B cell (primary cell): ENCODE measurements around the gene PDE4C. TPM values are rescaled to one million over a fixed set of nuclear protein-coding genes. Genes with fewer than 3 reads are reported as not detected.
A peak's percentile ranks its signal among the peaks of the same experiment; 100 is the strongest.

Experiments
- ATAC-seq: fragments of 200-7000 bp; cut with Tn5 transposase; one replicate; pipeline ENCODE4 v1.10.0; 2021; ENCODE audit warnings: low read depth, mild to moderate bottlenecking, moderate number of reproducible peaks, moderate library complexity
- CTCF ChIA-PET: fragments of 350-600 bp; sonication (Branson Sonifier 250); formaldehyde crosslinking; loops from one replicate; lab custom pipeline; 2021; ENCODE audit warnings: antibody characterized with exemption, inconsistent platforms; lab: Charles Lee
- POLR2A ChIA-PET: fragments of 350-600 bp; sonication (Branson Sonifier 250); formaldehyde crosslinking; loops from one replicate; lab custom pipeline; 2021; ENCODE audit warnings: antibody characterized with exemption; lab: Charles Lee
- DNase-seq: peaks from one replicate; pipeline ENCODE4 v3.0.0; 2013
- H2AFZ ChIP-seq: 2 replicates; pipeline ENCODE4 v1.6.1; 2012; ENCODE audit warnings: mild to moderate bottlenecking, low read depth, low read length; ENCODE audit not compliant: insufficient read depth, poor library complexity, severe bottlenecking
- H3K27ac ChIP-seq, 2 donors: 1 replicate in 1 of 2; 2 replicates in 1 of 2; pipeline ENCODE4 v1.5.1; 2012 to 2013; ENCODE audit warnings: low read length in 2 of 2, mild to moderate bottlenecking in 2 of 2, moderate library complexity in 1 of 2
- H3K27me3 ChIP-seq, 4 experiments: fragments of 200-600 bp in 1 of 4; sonication (generic) in 1 of 4; replicated peaks in 1 of 4; 1 replicate in 2 of 4; 2 replicates in 2 of 4; pipeline versions ENCODE4 v1.6.1 to v1.7.0; 2013 to 2016; ENCODE audit warnings: low read length in 3 of 4, mild to moderate bottlenecking in 2 of 4, mixed read lengths in 1 of 4, moderate library complexity in 1 of 4; ENCODE audit not compliant: insufficient read depth in 4 of 4, control insufficient read depth in 3 of 4; ENCODE audit errors: control extremely low read depth in 1 of 4
- H3K36me3 ChIP-seq, 2 experiments: replicated peaks in 1 of 2; 1 replicate in 1 of 2; 2 replicates in 1 of 2; pipeline versions ENCODE4 v1.6.1 to v1.7.1; 2013; ENCODE audit warnings: low read length in 1 of 2; ENCODE audit not compliant: insufficient read depth in 2 of 2, control insufficient read depth in 1 of 2; ENCODE audit errors: control extremely low read depth in 1 of 2, extremely low read depth in 1 of 2
- H3K4me1 ChIP-seq, 2 donors: fragments of 200-600 bp in 1 of 2; sonication (generic) in 1 of 2; 1 replicate in 1 of 2; 2 replicates in 1 of 2; pipeline versions ENCODE4 v1.5.1 to v1.6.1; 2013 to 2017; ENCODE audit warnings: low read length in 2 of 2; ENCODE audit not compliant: control insufficient read depth in 2 of 2, insufficient read depth in 2 of 2
- H3K4me2 ChIP-seq: replicated peaks from 2 replicates; pipeline ENCODE3; 2012; ENCODE audit warnings: mild to moderate bottlenecking, low read depth, low read length; ENCODE audit not compliant: poor library complexity, severe bottlenecking
- H3K4me3 ChIP-seq, 5 experiments: fragments of 200-600 bp in 1 of 5; sonication (generic) in 1 of 5; 1 replicate in 3 of 5; 2 replicates in 2 of 5; pipeline versions ENCODE4 v1.5.1 to v1.7.0; 2011 to 2016; ENCODE audit warnings: low read length in 4 of 5, mild to moderate bottlenecking in 4 of 5, low read depth in 2 of 5, control low read depth in 1 of 5, moderate library complexity in 1 of 5; ENCODE audit not compliant: insufficient read depth in 1 of 5; ENCODE audit errors: control extremely low read depth in 1 of 5, extremely low read depth in 1 of 5
- H3K79me2 ChIP-seq: fragments of 200-600 bp; sonication (generic); one replicate; pipeline ENCODE4 v1.6.0; 2016; ENCODE audit warnings: low read length; ENCODE audit not compliant: control insufficient read depth, insufficient read depth
- H3K9ac ChIP-seq: fragments of 200-600 bp; sonication (generic); 2 replicates; pipeline ENCODE4 v1.6.1; 2017; ENCODE audit warnings: mild to moderate bottlenecking, low read length, moderate library complexity
- H3K9me3 ChIP-seq, 3 donors: one replicate each; pipeline versions ENCODE4 v1.6.1 to v1.7.1; 2013; ENCODE audit warnings: low read length in 2 of 3; ENCODE audit not compliant: control insufficient read depth in 2 of 3, insufficient read depth in 1 of 3; ENCODE audit errors: control extremely low read depth in 1 of 3
- H4K20me1 ChIP-seq: 2 replicates; pipeline ENCODE4 v1.6.0; 2012; ENCODE audit warnings: mild to moderate bottlenecking, low read length; ENCODE audit not compliant: insufficient read depth, control insufficient read depth, poor library complexity, severe bottlenecking
- H3K27ac Mint-ChIP-seq: one replicate; pipeline ENCODE4 v1.8.0; 2021; ENCODE audit warnings: mixed read lengths
- H3K27me3 Mint-ChIP-seq: one replicate; pipeline ENCODE4 v1.8.0; 2021; ENCODE audit warnings: mixed read lengths
- H3K4me1 Mint-ChIP-seq: one replicate; pipeline ENCODE4 v1.8.0; 2021; ENCODE audit warnings: mixed read lengths
- H3K4me3 Mint-ChIP-seq: one replicate; pipeline ENCODE4 v1.8.0; 2021; ENCODE audit warnings: mixed read lengths
- H3K9me3 Mint-ChIP-seq: one replicate; pipeline ENCODE4 v1.8.0; 2022; ENCODE audit warnings: mixed read lengths; ENCODE audit not compliant: insufficient read depth
- EZH2 ChIP-seq: IDR thresholded peaks from 2 replicates; pipeline ENCODE4 v1.6.1; 2012; ENCODE audit warnings: borderline replicate concordance, low read depth, mild to moderate bottlenecking, moderate library complexity, low read length; ENCODE audit not compliant: insufficient read depth, poor library complexity, severe bottlenecking
- WGBS: methylation state at CpG from one replicate; pipeline ENCODE4 v1.1.5; 2013; ENCODE audit warnings: missing lambda C conversion rate; ENCODE audit not compliant: insufficient coverage; 5-methylcytosine and 5-hydroxymethylcytosine counted together
- intact Hi-C: fragments of 100-400 bp; cut with micrococcal nuclease; formaldehyde crosslinking; loops from one replicate; pipeline ENCODE4 v1.10.0; 2022
- polyA plus RNA-seq: library from polyadenylated mRNA; depleted of rRNA; stranded (reverse); fragments of >200 nt; gene quantifications from 2 replicates; pipeline ENCODE4 v1.2.3, GENCODE V29; 2012
- total RNA-seq, 2 donors: library from RNA; stranded (reverse); fragments of 120-200 nt in 1 of 2; gene quantifications; 1 replicate in 1 of 2; 2 replicates in 1 of 2; pipeline versions ENCODE4 v1.2.3 to v1.2.4, GENCODE V29; 2013 to 2022
- TF ChIP-seq, protein P1 (sequence below): fragments of 200-600 bp; IDR thresholded peaks from one replicate; pipeline ENCODE4 v1.8.0; 2022; ENCODE audit warnings: antibody characterized with exemption, mild to moderate bottlenecking

The PDE4C gene
- total and polyA plus RNA-seq, 2 donors (not counting 1 experiment from before 2014, with no cell fraction given) = not detected

DNA sequence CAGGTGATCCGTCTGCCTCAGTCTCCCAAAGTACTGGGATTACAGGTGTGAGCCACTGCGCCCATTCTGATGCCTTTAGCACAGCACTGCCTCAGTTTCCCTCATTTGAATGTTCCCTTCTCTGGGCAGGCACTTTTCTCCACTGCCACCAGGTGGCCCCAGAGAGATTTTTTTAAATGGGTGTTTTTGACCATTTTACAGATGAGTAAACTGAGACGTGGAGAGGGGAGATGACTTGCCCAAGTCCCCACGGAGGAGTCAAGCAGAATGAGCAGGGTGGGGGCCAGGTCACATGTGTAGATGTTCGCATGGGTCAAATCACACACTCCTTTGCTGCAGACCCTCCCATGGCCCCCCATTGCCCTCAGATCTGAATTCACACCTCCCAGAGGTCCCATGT is 3.2 kb upstream of the PDE4C start:
- Histone ChIP-seq H3K79me2 (no peaks in the 10 kb centered on the region), H4K20me1 (peaks cover 3% of the 10 kb centered on the region), H3K36me3 (no peaks in the 10 kb centered on the region), H3K4me1 (peaks cover 42 to 52% of the 10 kb centered on the region in 2 donors), H3K4me3 (no peak overlapping the region), H3K27ac (no peak overlapping the region), H2AFZ (no peak overlapping the region), H3K9me3 (peaks cover 0 to 39% (median 6%) of the 10 kb centered on the region in 3 donors), H3K9ac (no peak overlapping the region), H3K4me2 (no peak overlapping the region), H3K27me3 (peaks cover 0 to 88% (median 49%) of the 10 kb centered on the region in 4 experiments)
- intact Hi-C loops = no loop called here
- Mint-ChIP-seq H3K9me3 (no peaks in the 10 kb centered on the region), H3K4me1 (peaks cover 44% of the 10 kb centered on the region), H3K27ac (no peak overlapping the region), H3K4me3 (no peak overlapping the region), H3K27me3 (peaks cover 69% of the 10 kb centered on the region)
- DNase-seq (no peak), ATAC-seq (no peak)
- ChIA-PET POLR2A (no interaction called here), CTCF (interaction anchor here (1.0 kb wide), 1 partner anchor 31 kb away, joined by 3 read pairs; no protein-coding TSS in a partner anchor)
- 60% methylated on average over 4 of the region's 5 CpGs for WGBS
- no peak for TF ChIP-seq EZH2
- TF ChIP-seq, protein P1, sequence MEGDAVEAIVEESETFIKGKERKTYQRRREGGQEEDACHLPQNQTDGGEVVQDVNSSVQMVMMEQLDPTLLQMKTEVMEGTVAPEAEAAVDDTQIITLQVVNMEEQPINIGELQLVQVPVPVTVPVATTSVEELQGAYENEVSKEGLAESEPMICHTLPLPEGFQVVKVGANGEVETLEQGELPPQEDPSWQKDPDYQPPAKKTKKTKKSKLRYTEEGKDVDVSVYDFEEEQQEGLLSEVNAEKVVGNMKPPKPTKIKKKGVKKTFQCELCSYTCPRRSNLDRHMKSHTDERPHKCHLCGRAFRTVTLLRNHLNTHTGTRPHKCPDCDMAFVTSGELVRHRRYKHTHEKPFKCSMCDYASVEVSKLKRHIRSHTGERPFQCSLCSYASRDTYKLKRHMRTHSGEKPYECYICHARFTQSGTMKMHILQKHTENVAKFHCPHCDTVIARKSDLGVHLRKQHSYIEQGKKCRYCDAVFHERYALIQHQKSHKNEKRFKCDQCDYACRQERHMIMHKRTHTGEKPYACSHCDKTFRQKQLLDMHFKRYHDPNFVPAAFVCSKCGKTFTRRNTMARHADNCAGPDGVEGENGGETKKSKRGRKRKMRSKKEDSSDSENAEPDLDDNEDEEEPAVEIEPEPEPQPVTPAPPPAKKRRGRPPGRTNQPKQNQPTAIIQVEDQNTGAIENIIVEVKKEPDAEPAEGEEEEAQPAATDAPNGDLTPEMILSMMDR = peak; percentile 51

DNA sequence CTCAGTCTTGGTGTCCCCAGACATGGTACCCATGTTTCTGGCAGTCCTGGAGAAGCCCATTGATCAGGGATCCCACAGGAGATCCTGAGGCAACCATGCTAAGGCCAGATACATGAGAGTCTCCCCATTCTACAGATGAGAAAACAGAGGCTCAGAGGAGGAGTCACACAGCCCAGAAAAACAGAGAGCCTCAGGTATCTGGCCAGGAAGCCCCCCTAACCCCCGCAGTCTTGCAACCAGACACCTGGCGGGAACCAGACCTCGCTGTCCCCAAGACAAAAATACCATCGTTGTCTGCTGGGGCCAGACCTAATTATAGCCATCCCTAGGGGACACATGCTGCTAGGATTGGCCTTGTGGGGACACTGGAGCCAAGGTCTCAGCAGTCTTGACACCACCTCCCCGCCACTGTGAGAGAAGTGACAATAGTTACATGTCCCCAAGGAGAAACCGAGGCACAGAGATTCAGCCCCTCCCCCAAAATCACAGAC is 1.6 kb upstream of the PDE4C start:
- peaks cover 46 to 56% of the 10 kb centered on the region in 2 donors for H3K4me1 ChIP-seq
- intact Hi-C loops = no loop called here
- 29% methylated on average over 5 of the region's 6 CpGs for WGBS
- peaks cover 0 to 84% (median 44%) of the 10 kb centered on the region in 4 experiments for H3K27me3 ChIP-seq
- ATAC-seq = no peak
- peaks cover 64% of the 10 kb centered on the region for H3K27me3 Mint-ChIP-seq
- DNase-seq = no peak
- no peak overlapping the region for H3K4me3 Mint-ChIP-seq
- no peaks in the 10 kb centered on the region for H3K79me2 ChIP-seq
- H3K27ac Mint-ChIP-seq = no peak overlapping the region
- CTCF ChIA-PET = no interaction called here
- H3K4me3 ChIP-seq = no peak overlapping the region
- POLR2A ChIA-PET = no interaction called here
- H3K36me3 ChIP-seq = no peaks in the 10 kb centered on the region
- no peak for TF ChIP-seq EZH2
- TF ChIP-seq, protein P1 = no peak
- H3K4me2 ChIP-seq = no peak overlapping the region
- H3K27ac ChIP-seq = no peak overlapping the region
- H2AFZ ChIP-seq = no peak overlapping the region
- peaks cover 3% of the 10 kb centered on the region for H4K20me1 ChIP-seq
- H3K9me3 ChIP-seq = peaks cover 0 to 33% (median under 1%) of the 10 kb centered on the region in 3 donors
- no peak overlapping the region for H3K9ac ChIP-seq
- H3K9me3 Mint-ChIP-seq = no peaks in the 10 kb centered on the region
- H3K4me1 Mint-ChIP-seq = peaks cover 46% of the 10 kb centered on the region
